ENCODE data around the gene RASL11A.

DNA sequence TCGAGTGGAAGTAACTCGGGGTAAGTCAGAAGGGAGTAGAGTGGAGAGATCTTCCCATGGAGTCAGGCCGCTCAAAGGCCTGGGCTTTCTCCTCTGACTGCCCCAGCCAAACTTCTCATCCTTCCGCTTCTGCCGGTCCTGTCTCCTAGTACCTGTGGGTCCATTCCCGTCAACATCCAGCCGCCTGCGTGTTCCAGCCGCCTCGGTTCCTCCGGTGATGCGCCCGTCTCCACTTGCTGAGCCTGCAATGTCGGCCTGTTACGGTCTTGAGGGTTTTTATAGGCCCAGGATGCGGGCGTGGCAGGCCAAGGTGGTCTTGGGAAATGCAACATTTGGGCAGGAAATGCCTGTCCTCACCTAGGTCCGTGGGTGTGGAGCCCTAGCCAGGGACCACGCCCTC, 38.3 kb downstream of the RASL11A start:
- no peak for TF ChIP-seq CTCF (conservative IDR thresholded peaks at IDR 0.05; ENCODE audit: low read depth, low read length)
- TF ChIP-seq EZH2 (IDR thresholded peaks at IDR 0.05; ENCODE audit: low read length, unreplicated experiment) = no peak
- TF ChIP-seq EZH2phosphoT487 (IDR thresholded peaks at IDR 0.05; ENCODE audit: borderline replicate concordance, low read length) = no peak
